Stimulated activated naive CD8-positive, alpha-beta T cell treated with anti-CD3 and anti-CD28 coated beads, Interleukin-15, Interleukin-2, amounts not matched to agents 100 U/mL and 50 U/mL, for 24 hours (primary cell): ENCODE measurements around the gene SND1.
A peak's percentile ranks its signal among the peaks of the same experiment; 100 is the strongest.
"Not testable (repeated sequence)": the region's sequence is repeated elsewhere in the genome, so short reads cannot be mapped to it uniquely, and the experiment has no call there.

Experiments used
- ATAC-seq: fragments of 150-1000 bp; cut with Tn5 transposase; one replicate; pipeline ENCODE4 v1.10.0; 2021
- DNase-seq: peaks from one replicate; pipeline ENCODE4 v3.0.0; 2021

SND1 gene

GRCh38 chr7:127831318-127832219 lies 179.6 kb downstream of the SND1 start:
- DNase-seq (no peak), ATAC-seq (no peak)

GRCh38 chr7:127832592-127832991 lies 180.6 kb downstream of the SND1 start:
- DNase-seq: no peak
- ATAC-seq: no peak

GRCh38 chr7:127833641-127834040 lies 181.6 kb downstream of the SND1 start:
- ATAC-seq (no peak), DNase-seq (no peak)

GRCh38 chr7:127835679-127836078 lies 183.7 kb downstream of the SND1 start:
- DNase-seq (no peak), ATAC-seq (no peak)

GRCh38 chr7:127837816-127838410 lies 185.9 kb downstream of the SND1 start:
- not testable (repeated sequence) for DNase-seq, ATAC-seq

GRCh38 chr7:127838816-127839415 lies 186.9 kb downstream of the SND1 start:
- ATAC-seq (no peak), DNase-seq (no peak)

GRCh38 chr7:127840226-127840951 lies 188.4 kb downstream of the SND1 start:
- ATAC-seq (no peak), DNase-seq (no peak)

GRCh38 chr7:127844165-127844564 lies 192.2 kb downstream of the SND1 start:
- no peak for DNase-seq
- no peak for ATAC-seq

- ATAC-seq: no peak
- no peak for DNase-seq
Observed at GRCh38 chr7:127844707-127845331, 192.8 kb downstream of the SND1 start.

GRCh38 chr7:127845522-127846214 lies 193.7 kb downstream of the SND1 start:
- DNase-seq (no peak), ATAC-seq (no peak)

GRCh38 chr7:127847641-127848040 lies 195.6 kb downstream of the SND1 start:
- no peak for ATAC-seq
- DNase-seq: no peak

GRCh38 chr7:127848241-127848640 lies 196.2 kb downstream of the SND1 start:
- ATAC-seq: no peak
- no peak for DNase-seq

GRCh38 chr7:127850195-127850594 lies 198.2 kb downstream of the SND1 start:
- DNase-seq: peak; percentile 20
- ATAC-seq: peak; percentile 97

GRCh38 chr7:127854383-127854782 lies 202.4 kb downstream of the SND1 start:
- ATAC-seq: no peak
- no peak for DNase-seq

- DNase-seq: no peak
- ATAC-seq: no peak
Observed at GRCh38 chr7:127857464-127857841, 205.5 kb downstream of the SND1 start.

GRCh38 chr7:127858091-127858914 lies 206.3 kb downstream of the SND1 start:
- no peak for ATAC-seq

GRCh38 chr7:127858915-127859189 lies 206.9 kb downstream of the SND1 start:
- DNase-seq (no peak), ATAC-seq (no peak)

More at GRCh38 chr7:127858091-127858914, 206.3 kb downstream of the SND1 start:
- DNase-seq: no peak

GRCh38 chr7:127859330-127859729 lies 207.3 kb downstream of the SND1 start:
- no peak for DNase-seq

GRCh38 chr7:127862525-127862924 lies 210.5 kb downstream of the SND1 start:
- DNase-seq: no peak
- no peak for ATAC-seq

More at GRCh38 chr7:127859330-127859729, 207.3 kb downstream of the SND1 start:
- ATAC-seq: no peak

GRCh38 chr7:127863082-127863481 lies 211.1 kb downstream of the SND1 start:
- ATAC-seq (no peak), DNase-seq (no peak)

- no peak for ATAC-seq
- no peak for DNase-seq
Observed at GRCh38 chr7:127865466-127865865, 213.5 kb downstream of the SND1 start.
